ENCODE data around the gene SUPT3H. TPM values are rescaled to one million over a fixed set of nuclear protein-coding genes. Genes with fewer than 3 reads are reported as not detected.
"Not testable (repeated sequence)": the region's sequence is repeated elsewhere in the genome, so short reads cannot be mapped to it uniquely, and the experiment has no call there.

Gene SUPT3H
- total and polyA plus RNA-seq, 5 donors: 3.1 to 4.5 (median 4.1) TPM

DNA sequence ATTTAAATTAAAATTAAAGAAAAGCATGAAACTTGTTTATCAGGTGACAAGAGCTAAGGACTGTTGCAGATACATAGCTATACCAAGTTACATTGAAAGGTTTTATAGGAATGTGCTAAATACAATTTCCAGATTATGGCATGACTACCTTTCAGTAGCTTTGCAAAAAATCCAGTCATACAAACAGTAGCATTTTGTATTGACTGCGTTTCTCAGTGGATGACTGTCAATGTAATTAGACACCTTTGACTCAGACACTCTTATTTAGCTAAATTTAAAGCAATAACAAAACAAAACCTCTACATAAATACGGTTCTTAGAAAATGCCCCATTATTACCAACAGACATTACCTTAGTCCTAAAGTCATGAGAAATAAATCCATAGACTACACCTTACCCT is 325.4 kb downstream of the SUPT3H start:
- intact Hi-C loops (cut with DNase I): no loop called here
- H3K4me1 ChIP-seq (ENCODE audit: control insufficient read depth, insufficient read depth, low read length): no peaks in the 10 kb centered on the region
- H3K27me3 ChIP-seq (ENCODE audit: control insufficient read depth, insufficient read depth): no peaks in the 10 kb centered on the region
- ATAC-seq (no peak), DNase-seq (no peak)
- H3K9me3 ChIP-seq (ENCODE audit: control insufficient read depth, low read length): no peaks in the 10 kb centered on the region
- 91% methylated on average over 2 of the region's 2 CpGs for WGBS
- H3K27ac ChIP-seq (ENCODE audit: low read length): no peak overlapping the region
- no peak overlapping the region for H3K4me3 ChIP-seq (ENCODE audit: low read length)

DNA sequence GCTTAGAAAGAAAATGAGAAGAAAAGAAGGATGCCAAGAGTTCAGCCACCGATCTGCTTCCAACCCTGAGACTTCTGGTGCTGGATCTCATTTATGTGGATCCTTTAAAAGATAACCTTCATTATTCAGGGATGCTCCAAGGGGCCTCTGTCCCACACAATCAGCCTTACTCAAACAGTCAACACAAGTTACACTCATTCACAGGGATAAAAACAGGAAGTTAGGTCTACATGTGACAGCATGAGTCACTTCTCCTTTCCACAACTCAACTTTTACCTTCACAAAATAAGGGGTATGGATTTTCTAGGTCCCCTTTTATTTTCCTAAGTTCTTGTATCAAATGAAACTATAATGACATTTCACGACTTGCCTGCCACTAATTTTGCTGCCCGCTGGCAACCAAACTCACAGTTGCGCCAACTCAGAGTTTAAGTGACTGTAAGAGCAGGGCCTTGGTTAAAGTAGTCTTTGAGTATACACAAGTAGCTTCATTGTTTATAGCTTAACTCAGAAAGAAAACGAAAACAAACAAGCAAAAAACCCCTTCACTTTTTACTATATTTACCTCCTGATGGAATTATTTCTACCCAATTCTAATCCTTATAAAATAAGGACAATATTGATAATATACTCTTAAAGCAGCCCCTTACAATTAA is 328.4 kb downstream of the SUPT3H start:
- 87% methylated on average over 5 of the region's 5 CpGs for WGBS
- intact Hi-C loops (cut with DNase I): no loop called here
- Histone ChIP-seq H3K27ac (ENCODE audit: low read length) (no peak overlapping the region), H3K9me3 (ENCODE audit: control insufficient read depth, low read length) (no peaks in the 10 kb centered on the region), H3K4me3 (ENCODE audit: low read length) (no peak overlapping the region), H3K4me1 (ENCODE audit: control insufficient read depth, insufficient read depth, low read length) (no peaks in the 10 kb centered on the region), H3K27me3 (ENCODE audit: control insufficient read depth, insufficient read depth) (no peaks in the 10 kb centered on the region)
- DNase-seq (no peak), ATAC-seq (no peak)

DNA sequence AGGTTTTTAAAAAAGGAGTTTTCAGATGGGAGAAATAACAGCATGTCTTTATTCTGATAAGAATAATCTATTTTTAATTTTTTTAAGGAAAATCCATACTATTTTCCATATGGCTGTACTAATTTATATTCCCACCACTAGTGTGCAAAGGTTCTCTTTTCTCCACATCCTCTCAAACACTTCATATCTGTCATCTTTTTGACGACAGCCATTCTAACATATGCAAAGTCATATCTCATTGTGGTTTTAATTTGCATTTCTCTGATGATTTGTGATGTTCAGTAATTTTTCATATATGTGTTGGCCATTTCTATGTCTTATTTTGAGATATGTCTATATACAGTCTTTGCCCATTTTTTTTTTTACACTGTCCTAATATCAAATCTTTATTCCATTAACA is 330.2 kb downstream of the SUPT3H start:
- 76% methylated on average over 1 of the region's 1 CpG for WGBS
- no peak for ATAC-seq

DNA sequence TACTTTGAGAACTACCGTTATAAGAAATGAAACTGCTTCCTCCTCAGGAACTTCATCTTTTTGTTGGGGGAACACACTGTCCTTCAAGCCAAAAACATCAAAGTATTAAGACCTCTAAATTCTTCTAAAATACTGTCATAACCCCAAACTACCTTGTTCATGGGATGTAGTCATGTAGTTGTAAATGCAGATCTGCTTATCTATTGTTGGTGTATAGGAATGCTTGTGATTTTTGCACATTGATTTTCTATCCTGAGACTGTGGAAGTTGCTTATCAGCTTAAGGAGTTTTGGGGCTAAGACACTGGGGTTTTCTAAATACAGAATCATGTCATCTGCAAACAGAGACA is 332.5 kb downstream of the SUPT3H start:
- DNase-seq (no peak), ATAC-seq (no peak)
- intact Hi-C loops (cut with DNase I): no loop called here
- H3K4me1 ChIP-seq (ENCODE audit: control insufficient read depth, insufficient read depth, low read length): no peaks in the 10 kb centered on the region
- H3K9me3 ChIP-seq (ENCODE audit: control insufficient read depth, low read length): no peaks in the 10 kb centered on the region
- H3K27me3 ChIP-seq (ENCODE audit: control insufficient read depth, insufficient read depth): no peaks in the 10 kb centered on the region
- H3K4me3 ChIP-seq (ENCODE audit: low read length): no peak overlapping the region
- no peak overlapping the region for H3K27ac ChIP-seq (ENCODE audit: low read length)
- 65% methylated on average over 1 of the region's 1 CpG for WGBS

More for the DNA sequence above, 330.2 kb downstream of the SUPT3H start:
- H3K27me3 ChIP-seq (ENCODE audit: control insufficient read depth, insufficient read depth): no peaks in the 10 kb centered on the region
- H3K27ac ChIP-seq (ENCODE audit: low read length): no peak overlapping the region
- no peaks in the 10 kb centered on the region for H3K4me1 ChIP-seq (ENCODE audit: control insufficient read depth, insufficient read depth, low read length)
- no peak overlapping the region for H3K4me3 ChIP-seq (ENCODE audit: low read length)
- no peaks in the 10 kb centered on the region for H3K9me3 ChIP-seq (ENCODE audit: control insufficient read depth, low read length)
- intact Hi-C loops (cut with DNase I): no loop called here
- no peak for DNase-seq

DNA sequence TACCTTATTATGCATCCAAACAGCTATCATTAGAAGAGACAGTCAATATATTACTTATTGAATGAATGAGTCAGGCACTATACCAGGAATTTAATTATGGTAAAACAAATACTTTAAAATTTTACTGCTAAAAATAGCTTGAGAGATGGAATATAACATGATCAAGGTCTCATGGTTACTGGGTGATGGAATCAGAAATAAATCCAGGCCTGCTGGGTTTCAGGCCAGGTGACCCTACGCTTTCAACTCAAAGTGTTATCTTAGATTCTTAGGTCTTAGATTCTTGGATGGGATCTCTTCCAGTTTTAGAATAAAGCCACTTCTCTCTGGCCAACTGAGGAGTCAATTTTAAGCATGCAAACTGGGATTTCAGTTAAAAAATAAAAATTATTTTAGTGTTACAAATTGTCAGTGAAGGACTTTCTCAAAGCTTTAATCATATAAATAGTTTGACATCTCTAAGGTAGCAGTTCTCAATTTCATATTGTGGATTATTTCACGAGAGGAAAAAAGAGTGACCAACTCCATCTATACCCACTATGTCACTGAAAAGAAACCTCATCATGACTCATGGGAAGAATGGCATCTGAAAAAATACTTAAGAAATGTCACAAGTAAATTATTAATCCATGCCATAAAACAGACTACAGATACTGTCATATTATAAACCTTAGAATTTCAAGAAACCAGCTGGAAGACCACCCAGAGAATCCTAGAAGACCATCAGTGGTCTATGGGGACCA is 333.1 kb downstream of the SUPT3H start:
- 92% methylated on average over 2 of the region's 2 CpGs for WGBS
- ATAC-seq (no peak), DNase-seq (no peak)
- H3K9me3 ChIP-seq (ENCODE audit: control insufficient read depth, low read length): no peaks in the 10 kb centered on the region
- no peaks in the 10 kb centered on the region for H3K4me1 ChIP-seq (ENCODE audit: control insufficient read depth, insufficient read depth, low read length)
- no peaks in the 10 kb centered on the region for H3K27me3 ChIP-seq (ENCODE audit: control insufficient read depth, insufficient read depth)
- intact Hi-C loops (cut with DNase I): no loop called here
- H3K4me3 ChIP-seq (ENCODE audit: low read length): no peak overlapping the region
- H3K27ac ChIP-seq (ENCODE audit: low read length): no peak overlapping the region

DNA sequence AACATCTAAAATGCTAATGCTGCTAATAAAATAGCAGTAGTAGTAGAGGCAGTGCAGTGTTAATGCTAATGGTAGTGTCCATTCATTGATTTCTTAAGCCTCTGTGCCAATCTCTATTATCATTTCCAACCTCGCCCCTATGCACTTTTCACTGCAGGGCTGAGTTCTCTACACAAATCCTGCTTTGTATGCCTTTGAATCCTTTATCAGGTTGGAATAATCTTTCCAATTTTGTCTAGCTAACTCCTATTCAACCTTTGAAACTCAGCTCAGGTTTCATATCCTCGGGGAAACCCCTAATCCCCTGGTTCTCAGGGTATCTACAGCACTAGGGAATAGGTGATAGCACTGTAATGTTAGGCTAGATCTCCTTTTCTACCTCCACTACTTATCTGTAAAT is 333.6 kb downstream of the SUPT3H start:
- WGBS: 86% methylated on average over 2 of the region's 2 CpGs
- ATAC-seq (no peak), DNase-seq (no peak)
- intact Hi-C loops (cut with DNase I): no loop called here
- Histone ChIP-seq H3K9me3 (ENCODE audit: control insufficient read depth, low read length) (no peaks in the 10 kb centered on the region), H3K27me3 (ENCODE audit: control insufficient read depth, insufficient read depth) (no peaks in the 10 kb centered on the region), H3K4me1 (ENCODE audit: control insufficient read depth, insufficient read depth, low read length) (no peaks in the 10 kb centered on the region), H3K4me3 (ENCODE audit: low read length) (no peak overlapping the region), H3K27ac (ENCODE audit: low read length) (no peak overlapping the region)

DNA sequence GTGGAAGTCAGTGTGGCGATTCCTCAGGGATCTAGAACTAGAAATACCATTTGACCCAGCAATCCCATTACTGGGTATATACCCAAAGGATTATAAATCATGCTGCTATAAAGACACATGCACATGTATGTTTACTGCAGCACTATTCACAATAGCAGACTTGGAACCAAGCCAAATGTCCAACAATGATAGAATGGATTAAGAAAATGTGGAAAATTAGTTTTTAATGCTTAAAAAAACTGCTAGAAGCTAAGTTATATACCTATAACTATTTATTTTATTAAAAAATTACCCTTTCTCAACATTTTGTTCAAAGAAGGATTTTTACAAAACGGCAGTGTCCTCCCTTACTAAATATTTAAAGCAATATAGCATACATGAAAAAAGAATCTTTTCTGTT is 335.1 kb downstream of the SUPT3H start:
- ATAC-seq; DNase-seq; H3K9me3 ChIP-seq (ENCODE audit: control insufficient read depth, low read length); intact Hi-C loops (cut with DNase I); H3K27ac ChIP-seq (ENCODE audit: low read length); H3K4me3 ChIP-seq (ENCODE audit: low read length); H3K4me1 ChIP-seq (ENCODE audit: control insufficient read depth, insufficient read depth, low read length); H3K27me3 ChIP-seq (ENCODE audit: control insufficient read depth, insufficient read depth): not testable (repeated sequence)
- 83% methylated on average over 2 of the region's 2 CpGs for WGBS

DNA sequence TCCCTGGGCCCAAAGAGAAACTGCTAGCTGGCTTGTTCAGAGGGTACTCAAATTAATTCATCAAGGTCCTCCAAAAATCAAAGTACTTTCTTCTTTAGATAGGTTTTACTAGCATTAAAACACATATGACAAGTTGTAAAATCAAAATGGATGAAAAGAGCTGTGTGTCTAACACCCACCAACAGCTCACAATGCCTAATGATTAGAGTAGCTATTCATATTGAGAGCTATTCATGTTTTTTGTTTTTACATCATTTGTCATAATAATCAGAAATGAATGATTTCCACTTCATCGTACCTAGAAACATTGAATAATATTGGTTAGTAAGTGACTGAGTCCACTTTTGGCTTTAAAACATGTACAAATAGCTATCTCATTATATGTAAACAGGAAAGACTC is 339.5 kb downstream of the SUPT3H start:
- ATAC-seq (no peak), DNase-seq (no peak)
- Histone ChIP-seq H3K4me1 (ENCODE audit: control insufficient read depth, insufficient read depth, low read length) (no peaks in the 10 kb centered on the region), H3K9me3 (ENCODE audit: control insufficient read depth, low read length) (no peaks in the 10 kb centered on the region), H3K27me3 (ENCODE audit: control insufficient read depth, insufficient read depth) (no peaks in the 10 kb centered on the region), H3K4me3 (ENCODE audit: low read length) (no peak overlapping the region), H3K27ac (ENCODE audit: low read length) (no peak overlapping the region)
- intact Hi-C loops (cut with DNase I): no loop called here
- 76% methylated on average over 1 of the region's 1 CpG for WGBS

DNA sequence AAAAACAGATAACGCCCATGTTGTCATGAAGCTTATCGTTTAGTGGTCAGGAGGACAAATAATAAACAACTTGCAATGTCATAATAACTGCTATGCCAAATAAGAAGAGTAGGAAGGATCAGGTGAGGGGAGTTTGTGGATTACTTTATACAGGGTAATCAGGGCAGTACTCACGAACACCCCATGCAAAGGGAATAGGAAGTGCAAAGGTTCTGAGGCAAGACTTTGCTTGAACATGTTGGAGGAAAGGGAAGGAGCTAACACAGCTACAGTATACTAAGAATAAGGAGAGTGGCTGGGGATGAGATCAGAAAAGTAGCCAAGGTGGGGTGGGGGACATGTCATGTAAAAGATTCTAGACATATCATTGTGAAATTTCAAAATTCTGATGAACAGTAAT is 341.6 kb downstream of the SUPT3H start:
- no peak for ATAC-seq
- no peaks in the 10 kb centered on the region for H3K9me3 ChIP-seq (ENCODE audit: control insufficient read depth, low read length)
- intact Hi-C loops (cut with DNase I): no loop called here
- H3K27ac ChIP-seq (ENCODE audit: low read length): no peak overlapping the region
- H3K4me3 ChIP-seq (ENCODE audit: low read length): no peak overlapping the region
- no peaks in the 10 kb centered on the region for H3K4me1 ChIP-seq (ENCODE audit: control insufficient read depth, insufficient read depth, low read length)
- DNase-seq: no peak
- WGBS: 92% methylated on average over 3 of the region's 3 CpGs
- no peaks in the 10 kb centered on the region for H3K27me3 ChIP-seq (ENCODE audit: control insufficient read depth, insufficient read depth)

DNA sequence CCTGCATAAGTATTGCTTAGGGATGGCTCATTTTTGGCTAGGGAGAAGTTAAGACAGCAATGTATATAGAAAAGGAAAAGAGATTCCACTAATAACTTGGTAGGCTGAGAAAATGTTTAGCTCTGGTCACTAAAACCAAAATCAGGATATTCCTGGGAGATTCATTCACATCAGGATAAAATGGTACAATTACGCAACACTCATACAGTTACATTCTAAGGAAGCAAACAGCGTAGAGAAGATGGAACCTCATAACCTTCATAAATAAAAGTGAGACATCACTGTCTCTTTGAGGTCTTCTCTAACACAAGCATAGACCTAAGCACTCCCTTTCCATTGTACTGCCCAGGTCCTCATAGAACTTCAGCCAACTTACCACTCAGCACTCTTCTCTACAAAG is 345.3 kb downstream of the SUPT3H start:
- H3K4me3 ChIP-seq (ENCODE audit: low read length): no peak overlapping the region
- DNase-seq: no peak
- intact Hi-C loops (cut with DNase I): no loop called here
- H3K9me3 ChIP-seq (ENCODE audit: control insufficient read depth, low read length): no peaks in the 10 kb centered on the region
- H3K27ac ChIP-seq (ENCODE audit: low read length): no peak overlapping the region
- H3K4me1 ChIP-seq (ENCODE audit: control insufficient read depth, insufficient read depth, low read length): no peaks in the 10 kb centered on the region
- no peak for ATAC-seq
- H3K27me3 ChIP-seq (ENCODE audit: control insufficient read depth, insufficient read depth): no peaks in the 10 kb centered on the region
- WGBS: 97% methylated on average over 2 of the region's 2 CpGs

DNA sequence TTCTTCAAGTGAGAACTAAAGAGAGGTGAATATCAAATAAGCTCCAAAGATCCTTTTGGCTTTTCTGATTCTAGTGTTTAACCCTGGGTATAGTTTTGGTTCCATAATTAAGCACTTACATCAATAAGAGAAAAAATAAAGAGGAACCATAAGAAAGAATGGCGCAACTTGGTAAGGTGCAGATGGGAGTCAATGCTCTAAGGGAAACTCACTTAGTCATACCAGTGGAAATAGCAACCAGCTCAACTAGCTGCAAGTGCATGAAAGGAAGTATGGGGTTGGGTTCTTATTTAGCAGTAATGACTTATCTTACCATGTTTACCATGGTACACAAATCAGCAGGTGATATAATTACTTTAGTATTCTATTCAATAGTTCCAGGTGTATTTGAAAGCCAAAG is 346.1 kb downstream of the SUPT3H start:
- DNase-seq (no peak), ATAC-seq (no peak)
- H3K9me3 ChIP-seq (ENCODE audit: control insufficient read depth, low read length): no peaks in the 10 kb centered on the region
- intact Hi-C loops (cut with DNase I): no loop called here
- no peaks in the 10 kb centered on the region for H3K27me3 ChIP-seq (ENCODE audit: control insufficient read depth, insufficient read depth)
- H3K27ac ChIP-seq (ENCODE audit: low read length): no peak overlapping the region
- WGBS: 86% methylated on average over 1 of the region's 1 CpG
- H3K4me1 ChIP-seq (ENCODE audit: control insufficient read depth, insufficient read depth, low read length): no peaks in the 10 kb centered on the region
- no peak overlapping the region for H3K4me3 ChIP-seq (ENCODE audit: low read length)
